Measurements from ENCODE around the gene BFSP1.

DNA sequence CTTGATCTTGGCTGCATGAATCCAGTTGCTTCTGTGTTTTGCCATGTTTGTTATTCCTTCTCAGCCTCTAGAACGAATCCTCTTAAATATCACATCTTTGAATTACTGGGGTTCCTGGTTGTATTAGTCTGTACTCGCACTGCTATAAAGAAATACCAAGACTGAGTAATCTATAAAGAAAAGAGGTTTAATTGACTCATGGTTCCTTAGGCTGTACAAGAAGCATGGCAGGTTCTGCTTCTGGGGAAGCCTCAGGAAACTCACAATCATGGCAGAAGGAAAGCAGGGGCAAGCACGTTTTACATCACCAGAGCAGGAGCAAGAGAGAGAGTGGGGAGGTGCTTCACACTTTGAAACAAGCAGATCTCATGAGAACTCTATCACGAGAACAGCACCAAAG is 18.0 kb upstream of the BFSP1 start:
- TF ChIP-seq, protein P1, sequence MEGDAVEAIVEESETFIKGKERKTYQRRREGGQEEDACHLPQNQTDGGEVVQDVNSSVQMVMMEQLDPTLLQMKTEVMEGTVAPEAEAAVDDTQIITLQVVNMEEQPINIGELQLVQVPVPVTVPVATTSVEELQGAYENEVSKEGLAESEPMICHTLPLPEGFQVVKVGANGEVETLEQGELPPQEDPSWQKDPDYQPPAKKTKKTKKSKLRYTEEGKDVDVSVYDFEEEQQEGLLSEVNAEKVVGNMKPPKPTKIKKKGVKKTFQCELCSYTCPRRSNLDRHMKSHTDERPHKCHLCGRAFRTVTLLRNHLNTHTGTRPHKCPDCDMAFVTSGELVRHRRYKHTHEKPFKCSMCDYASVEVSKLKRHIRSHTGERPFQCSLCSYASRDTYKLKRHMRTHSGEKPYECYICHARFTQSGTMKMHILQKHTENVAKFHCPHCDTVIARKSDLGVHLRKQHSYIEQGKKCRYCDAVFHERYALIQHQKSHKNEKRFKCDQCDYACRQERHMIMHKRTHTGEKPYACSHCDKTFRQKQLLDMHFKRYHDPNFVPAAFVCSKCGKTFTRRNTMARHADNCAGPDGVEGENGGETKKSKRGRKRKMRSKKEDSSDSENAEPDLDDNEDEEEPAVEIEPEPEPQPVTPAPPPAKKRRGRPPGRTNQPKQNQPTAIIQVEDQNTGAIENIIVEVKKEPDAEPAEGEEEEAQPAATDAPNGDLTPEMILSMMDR (IDR thresholded peaks at IDR 0.05) = no peak
- TF ChIP-seq POLR2A (IDR thresholded peaks at IDR 0.05) = no peak
